Hepatocyte (in vitro differentiated cells): ENCODE data around the gene CCDC182. TPM values are rescaled to one million over a fixed set of nuclear protein-coding genes. Genes with fewer than 3 reads are reported as not detected.

ENCODE experiments used
- DNase-seq: peaks from one replicate; pipeline ENCODE4 v3.0.0-alpha.2; 2016; ENCODE audit warnings: low spot score
- H2AFZ ChIP-seq: fragments of 200-600 bp; sonication (generic); 2 replicates; pipeline ENCODE4 v1.6.0; 2016; ENCODE audit warnings: antibody characterized with exemption, mild to moderate bottlenecking
- H3K27ac ChIP-seq: fragments of 200-600 bp; sonication (generic); 2 replicates; pipeline ENCODE4 v1.5.1; 2016; ENCODE audit warnings: mild to moderate bottlenecking
- H3K27me3 ChIP-seq: fragments of 200-600 bp; sonication (generic); 2 replicates; pipeline ENCODE4 v1.6.1; 2016
- H3K36me3 ChIP-seq: fragments of 200-600 bp; sonication (generic); replicated peaks from 2 replicates; pipeline ENCODE4 v1.5.1; 2016; ENCODE audit warnings: low read depth; ENCODE audit not compliant: insufficient read depth
- H3K4me1 ChIP-seq: fragments of 200-600 bp; sonication (generic); 2 replicates; pipeline ENCODE4 v1.5.1; 2016; ENCODE audit warnings: mild to moderate bottlenecking, moderate library complexity; ENCODE audit not compliant: insufficient read depth
- H3K4me2 ChIP-seq: fragments of 200-600 bp; sonication (generic); 2 replicates; pipeline ENCODE4 v1.6.0; 2016
- H3K4me3 ChIP-seq: fragments of 200-600 bp; sonication (generic); 2 replicates; pipeline ENCODE4 v1.5.1; 2016; ENCODE audit warnings: mild to moderate bottlenecking
- H3K79me2 ChIP-seq: fragments of 200-600 bp; sonication (generic); 2 replicates; pipeline ENCODE4 v1.6.0; 2017; ENCODE audit warnings: mild to moderate bottlenecking
- H3K9me2 ChIP-seq: fragments of 200-600 bp; sonication (generic); replicated peaks from 2 replicates; pipeline ENCODE4 v1.6.0; 2017; ENCODE audit warnings: mild to moderate bottlenecking; ENCODE audit not compliant: insufficient read depth
- H3K9me3 ChIP-seq: fragments of 200-600 bp; sonication (generic); 2 replicates; pipeline ENCODE4 v1.5.1; 2016; ENCODE audit warnings: low read depth, mild to moderate bottlenecking
- H4K20me1 ChIP-seq: fragments of 200-600 bp; sonication (generic); 2 replicates; pipeline ENCODE4 v1.6.0; 2016; ENCODE audit warnings: mild to moderate bottlenecking; ENCODE audit not compliant: insufficient read depth, poor library complexity, severe bottlenecking
- EZH2 ChIP-seq: fragments of 200-600 bp; sonication (generic); IDR thresholded peaks from 2 replicates; pipeline ENCODE4 v1.6.1; 2016; ENCODE audit warnings: antibody characterized with exemption, mild to moderate bottlenecking, borderline replicate concordance
- EZH2phosphoT487 ChIP-seq: fragments of 200-600 bp; sonication (generic); IDR thresholded peaks from one replicate; pipeline ENCODE4 v1.6.1; 2018; ENCODE audit warnings: antibody characterized with exemption, mild to moderate bottlenecking, low read depth, moderate library complexity; ENCODE audit not compliant: unreplicated experiment, severe bottlenecking
- WGBS: methylation state at CpG from one replicate; pipeline ENCODE4 v1.1.6; 2016; ENCODE audit warnings: low lambda C conversion rate; ENCODE audit errors: missing lambda C conversion rate; 5-methylcytosine and 5-hydroxymethylcytosine counted together
- polyA plus RNA-seq: library from polyadenylated mRNA; unstranded; fragments of >200 nt; fragmentation: Nextera tagmentation; extraction: Ambion mirVana; gene quantifications from 2 replicates; pipeline ENCODE4 v1.2.1, GENCODE V29; 2016
- total RNA-seq: library from RNA; depleted of rRNA; stranded (reverse); fragments of >200 nt; gene quantifications from 2 replicates; pipeline ENCODE4 v1.2.3, GENCODE V29; 2014
- TF ChIP-seq, protein P1 (sequence below): fragments of 200-600 bp; sonication (generic); IDR thresholded peaks from 2 replicates; pipeline ENCODE4 v1.5.1; 2016; ENCODE audit warnings: antibody characterized with exemption, mild to moderate bottlenecking; ENCODE audit not compliant: poor library complexity

The CCDC182 gene
- total RNA-seq (not detected in 2 replicates), polyA plus RNA-seq (not detected in 2 replicates)

DNA sequence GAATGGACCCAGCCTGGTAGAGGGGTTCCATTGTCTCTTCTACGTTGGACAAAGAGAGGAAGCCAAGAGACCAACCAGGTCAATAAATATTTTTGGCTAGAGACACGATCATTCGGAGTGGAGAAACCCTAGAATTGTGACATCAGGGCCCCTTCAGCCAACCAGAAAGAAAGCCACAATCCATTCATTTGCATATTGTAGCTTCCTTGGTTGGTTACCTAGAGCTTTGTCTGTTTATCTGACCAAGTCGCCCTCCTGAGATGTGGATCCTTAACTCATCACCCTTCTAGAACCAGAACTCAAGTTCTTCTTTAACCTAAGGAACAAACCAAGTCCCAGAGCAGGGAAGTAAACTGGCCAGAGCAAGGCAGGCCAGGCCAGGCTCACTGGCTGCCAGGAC lies at the start of gene CCDC182:
Gene CCDC182, minus strand, starts transcription at position 58 of the 400 bp plus-strand sequence. Its CDS starts 27 bp downstream, at position 31.
- H3K27me3 ChIP-seq, result peaks cover 9% of the 10 kb centered on the region
- H2AFZ ChIP-seq, result no peak within 1 kb of the TSS
- no peaks in the 10 kb centered on the region for H3K4me1 ChIP-seq
- H3K27ac ChIP-seq, result no peak within 1 kb of the TSS
- H3K4me2 ChIP-seq, result no peak within 1 kb of the TSS
- no peak for DNase-seq
- H3K79me2 ChIP-seq, result no peaks in the 10 kb centered on the region
- TF ChIP-seq EZH2, result no peak
- no peak for TF ChIP-seq EZH2phosphoT487
- no peaks in the 10 kb centered on the region for H3K9me2 ChIP-seq
- WGBS, result 79% methylated on average over 4 of the region's 4 CpGs
- H3K36me3 ChIP-seq, result no peaks in the 10 kb centered on the region
- no peaks in the 10 kb centered on the region for H3K9me3 ChIP-seq
- H3K4me3 ChIP-seq, result no peak within 1 kb of the TSS
- H4K20me1 ChIP-seq, result no peaks in the 10 kb centered on the region

DNA sequence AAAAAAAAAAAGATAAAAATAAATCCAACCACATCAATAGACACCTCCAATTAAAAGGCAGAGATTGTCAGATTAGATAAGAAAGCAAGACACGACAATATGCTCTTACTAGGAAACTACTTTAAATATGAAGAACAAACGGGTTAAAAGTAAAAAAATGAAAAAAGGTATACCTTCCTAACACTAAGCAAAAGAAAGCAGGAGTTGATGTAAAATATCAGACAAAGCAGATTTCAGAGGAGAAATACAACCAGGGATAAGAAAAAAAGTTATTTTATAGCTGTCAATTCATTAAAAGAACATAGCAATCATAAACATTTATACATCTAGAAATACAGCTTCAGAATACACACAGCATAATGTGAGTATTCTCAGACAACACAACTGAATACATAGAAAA lies 49.7 kb upstream of the CCDC182 start:
- Histone ChIP-seq H3K4me1 (no peaks in the 10 kb centered on the region), H3K9me3 (no peaks in the 10 kb centered on the region), H3K27me3 (peaks cover 2% of the 10 kb centered on the region), H3K4me3 (no peak overlapping the region), H4K20me1 (no peaks in the 10 kb centered on the region), H3K27ac (no peak overlapping the region), H3K36me3 (no peaks in the 10 kb centered on the region), H3K4me2 (no peak overlapping the region), H3K79me2 (no peaks in the 10 kb centered on the region), H2AFZ (no peak overlapping the region), H3K9me2 (no peaks in the 10 kb centered on the region)
- TF ChIP-seq, protein P1, sequence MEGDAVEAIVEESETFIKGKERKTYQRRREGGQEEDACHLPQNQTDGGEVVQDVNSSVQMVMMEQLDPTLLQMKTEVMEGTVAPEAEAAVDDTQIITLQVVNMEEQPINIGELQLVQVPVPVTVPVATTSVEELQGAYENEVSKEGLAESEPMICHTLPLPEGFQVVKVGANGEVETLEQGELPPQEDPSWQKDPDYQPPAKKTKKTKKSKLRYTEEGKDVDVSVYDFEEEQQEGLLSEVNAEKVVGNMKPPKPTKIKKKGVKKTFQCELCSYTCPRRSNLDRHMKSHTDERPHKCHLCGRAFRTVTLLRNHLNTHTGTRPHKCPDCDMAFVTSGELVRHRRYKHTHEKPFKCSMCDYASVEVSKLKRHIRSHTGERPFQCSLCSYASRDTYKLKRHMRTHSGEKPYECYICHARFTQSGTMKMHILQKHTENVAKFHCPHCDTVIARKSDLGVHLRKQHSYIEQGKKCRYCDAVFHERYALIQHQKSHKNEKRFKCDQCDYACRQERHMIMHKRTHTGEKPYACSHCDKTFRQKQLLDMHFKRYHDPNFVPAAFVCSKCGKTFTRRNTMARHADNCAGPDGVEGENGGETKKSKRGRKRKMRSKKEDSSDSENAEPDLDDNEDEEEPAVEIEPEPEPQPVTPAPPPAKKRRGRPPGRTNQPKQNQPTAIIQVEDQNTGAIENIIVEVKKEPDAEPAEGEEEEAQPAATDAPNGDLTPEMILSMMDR, result no peak
- no peak for TF ChIP-seq EZH2phosphoT487
- no peak for TF ChIP-seq EZH2
- no peak for DNase-seq
- WGBS, result 55% methylated on average over 2 of the region's 2 CpGs

DNA sequence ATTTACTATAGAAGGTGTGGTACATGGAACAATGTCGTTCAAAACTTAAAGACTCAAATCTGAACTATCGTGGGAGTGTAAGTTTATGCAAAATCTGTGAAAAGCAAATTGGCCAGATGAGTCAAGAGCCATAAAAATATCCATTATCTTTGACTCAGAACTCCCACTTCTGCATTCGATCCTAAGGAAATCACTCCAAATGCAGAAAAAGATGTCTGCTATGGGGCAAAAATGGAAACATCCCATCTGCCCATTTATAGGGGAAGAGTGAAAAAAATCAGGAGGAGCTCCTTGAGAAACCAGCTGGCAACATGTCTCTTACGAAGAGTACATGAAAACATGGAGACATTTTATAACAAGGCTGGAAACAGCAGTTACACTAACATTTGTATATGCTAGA lies 43.6 kb upstream of the CCDC182 start:
- Histone ChIP-seq H3K9me3 (no peaks in the 10 kb centered on the region), H3K4me2 (no peak overlapping the region), H3K27ac (no peak overlapping the region), H4K20me1 (no peaks in the 10 kb centered on the region), H3K4me1 (no peaks in the 10 kb centered on the region), H3K79me2 (no peaks in the 10 kb centered on the region), H3K4me3 (no peak overlapping the region), H2AFZ (no peak overlapping the region), H3K36me3 (no peaks in the 10 kb centered on the region), H3K9me2 (no peaks in the 10 kb centered on the region), H3K27me3 (peaks cover 25% of the 10 kb centered on the region)
- WGBS, result 71% methylated on average over 4 of the region's 4 CpGs
- TF ChIP-seq EZH2phosphoT487 (no peak), EZH2 (no peak)
- TF ChIP-seq, protein P1, result no peak
- no peak for DNase-seq

DNA sequence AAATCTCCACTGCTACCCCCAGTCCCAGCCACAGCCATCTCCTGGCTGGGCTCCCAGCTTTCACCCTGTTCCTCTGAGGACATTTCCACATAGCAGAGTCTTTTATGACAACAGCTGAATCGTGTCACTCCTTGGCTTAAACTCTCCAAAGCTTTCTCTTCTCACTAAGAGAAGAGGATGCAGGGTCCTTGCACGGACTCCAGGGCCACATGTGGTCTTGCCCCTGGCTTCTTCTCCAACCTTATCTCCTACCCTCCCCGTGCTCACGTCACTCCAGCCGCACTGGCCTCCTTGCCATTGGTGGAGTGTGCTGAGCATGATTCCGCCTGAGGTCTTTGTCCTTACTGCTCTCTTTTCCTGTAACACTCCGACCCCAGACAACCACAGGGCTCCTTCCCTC lies 39.9 kb upstream of the CCDC182 start:
- H3K27me3 ChIP-seq, result peaks cover 25% of the 10 kb centered on the region
- no peak overlapping the region for H3K27ac ChIP-seq
- WGBS, result 72% methylated on average over 7 of the region's 7 CpGs
- TF ChIP-seq, protein P1, result no peak
- no peak for TF ChIP-seq EZH2
- no peak for TF ChIP-seq EZH2phosphoT487
- no peak overlapping the region for H3K4me2 ChIP-seq
- H3K9me3 ChIP-seq, result no peaks in the 10 kb centered on the region
- no peaks in the 10 kb centered on the region for H4K20me1 ChIP-seq
- no peaks in the 10 kb centered on the region for H3K4me1 ChIP-seq
- no peaks in the 10 kb centered on the region for H3K79me2 ChIP-seq
- DNase-seq, result peak; percentile 14
- H3K4me3 ChIP-seq, result no peak overlapping the region
- no peak overlapping the region for H2AFZ ChIP-seq
- H3K9me2 ChIP-seq, result no peaks in the 10 kb centered on the region
- H3K36me3 ChIP-seq, result no peaks in the 10 kb centered on the region
